Measurements from ENCODE around the gene MRO.
"Not testable (repeated sequence)": the region's sequence is repeated elsewhere in the genome, so short reads cannot be mapped to it uniquely, and the experiment has no call there.

The MRO gene

DNA sequence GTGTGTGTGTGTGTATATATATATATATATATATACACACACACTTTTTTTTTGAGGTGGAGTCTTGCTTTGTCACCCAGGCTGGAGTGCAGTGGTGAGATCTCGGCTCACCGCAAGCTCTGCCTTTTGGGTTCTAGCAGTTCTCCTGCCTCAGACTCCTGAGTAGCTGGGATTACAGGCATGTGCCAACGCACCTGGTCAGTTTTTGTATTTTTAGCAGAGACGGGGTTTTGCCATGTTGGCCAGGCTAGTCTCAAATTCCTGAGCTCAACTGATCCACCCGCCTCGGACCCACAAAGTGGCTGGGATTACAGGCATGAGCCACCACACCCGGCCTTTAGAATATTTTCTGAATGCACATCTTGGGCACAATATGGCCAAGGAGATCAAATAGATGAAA lies 13.7 kb upstream of the MRO start:
- not testable (repeated sequence) for DNase-seq (ENCODE audit: low read depth)

DNA sequence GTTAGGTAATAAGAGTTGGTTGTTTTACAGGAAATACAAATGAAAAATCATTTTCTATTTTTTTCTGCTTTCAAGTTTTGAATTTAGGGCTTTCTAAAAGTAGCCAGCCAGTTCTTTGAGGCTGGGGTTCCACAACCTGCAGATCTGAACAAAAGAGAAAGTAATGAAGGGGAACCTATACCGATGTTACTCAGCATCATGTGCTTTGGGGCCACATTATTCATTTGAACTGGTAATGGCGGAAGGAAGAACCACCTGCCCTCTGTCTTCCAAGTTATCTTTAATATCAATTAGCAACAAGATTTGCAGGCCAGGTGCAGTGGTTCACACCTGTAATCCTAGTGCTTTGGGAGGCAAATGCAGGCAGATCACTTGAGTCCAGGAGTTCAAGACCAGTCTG lies 12.9 kb upstream of the MRO start:
- DNase-seq (ENCODE audit: low read depth) = no peak

DNA sequence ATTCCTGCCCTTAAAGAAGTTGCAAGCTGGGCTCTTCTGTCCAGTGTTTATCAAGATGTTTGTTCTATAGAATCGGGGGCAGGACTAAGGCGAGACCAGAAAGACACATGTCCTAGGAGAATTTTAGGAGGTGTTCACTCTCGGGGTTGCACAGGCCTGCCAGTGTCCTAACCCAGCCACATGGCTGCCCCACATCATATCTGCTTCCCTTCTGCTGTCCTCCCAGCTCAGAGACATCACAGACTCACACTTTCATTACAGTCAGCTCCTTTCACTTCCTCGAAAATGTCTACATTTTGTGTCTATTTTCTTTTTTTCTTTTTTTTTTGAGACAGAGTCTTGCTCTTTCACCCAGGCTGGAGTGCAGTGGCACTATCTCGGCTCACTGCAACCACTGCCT lies 10.7 kb upstream of the MRO start:
- DNase-seq (ENCODE audit: low read depth) = no peak

DNA sequence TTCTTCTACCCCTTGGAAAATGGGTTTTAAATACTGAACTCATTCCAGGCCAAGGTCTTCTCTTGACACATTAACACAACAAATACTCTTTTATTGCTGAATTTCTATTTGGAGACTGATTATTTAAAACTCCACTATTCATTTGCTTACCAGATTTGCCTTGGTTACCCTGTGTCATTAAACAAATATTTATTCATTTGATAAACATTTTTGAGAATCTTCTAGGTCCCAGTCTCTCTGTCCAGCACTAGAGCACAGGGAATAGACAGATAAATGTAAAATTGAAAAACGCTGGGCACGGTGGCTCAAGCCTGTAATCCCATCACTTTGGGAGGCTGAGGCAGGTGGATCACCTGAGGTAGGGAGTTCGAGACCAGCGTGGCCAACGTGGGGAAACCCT lies 9.8 kb upstream of the MRO start:
- DNase-seq (ENCODE audit: low read depth) = no peak

DNA sequence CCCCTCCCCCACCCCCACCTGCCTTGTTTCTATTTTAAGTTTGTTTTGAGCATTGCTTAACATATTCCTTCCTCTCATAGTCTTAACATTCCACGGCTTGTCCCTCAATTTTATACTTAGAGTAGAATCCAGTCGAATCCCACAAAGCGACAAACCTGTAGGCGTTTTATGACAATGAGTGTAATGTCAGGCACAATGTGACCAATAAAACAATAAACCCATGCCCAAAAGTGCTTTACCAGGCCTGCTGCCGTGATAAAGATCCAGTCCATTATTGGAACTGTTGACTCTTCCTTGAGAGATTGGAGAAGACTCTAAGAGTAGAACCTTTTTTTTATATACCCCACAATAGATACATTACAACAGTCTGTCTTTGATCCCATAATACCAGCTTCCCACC lies 6.2 kb upstream of the MRO start:
- DNase-seq (ENCODE audit: low read depth) = no peak

DNA sequence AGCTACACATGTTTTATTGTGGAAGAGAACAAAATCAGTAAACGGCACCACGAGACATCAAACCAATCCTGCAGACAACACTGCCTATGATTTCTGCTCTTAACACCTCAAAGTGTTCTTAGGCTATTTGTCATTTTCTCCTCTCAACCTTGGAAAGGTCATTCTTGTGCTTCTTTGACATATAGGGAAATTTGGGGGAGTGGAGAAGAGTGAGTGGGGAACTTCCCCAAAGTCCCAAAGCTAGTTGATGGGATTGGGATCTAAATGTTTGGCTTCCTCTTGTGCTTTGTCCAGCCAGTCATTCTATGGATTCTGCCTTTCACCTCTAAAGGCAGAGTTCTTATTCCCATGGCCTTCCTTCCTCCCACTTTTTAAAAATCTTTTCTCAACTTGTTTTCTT lies 5.8 kb upstream of the MRO start:
- no peak for DNase-seq (ENCODE audit: low read depth)

DNA sequence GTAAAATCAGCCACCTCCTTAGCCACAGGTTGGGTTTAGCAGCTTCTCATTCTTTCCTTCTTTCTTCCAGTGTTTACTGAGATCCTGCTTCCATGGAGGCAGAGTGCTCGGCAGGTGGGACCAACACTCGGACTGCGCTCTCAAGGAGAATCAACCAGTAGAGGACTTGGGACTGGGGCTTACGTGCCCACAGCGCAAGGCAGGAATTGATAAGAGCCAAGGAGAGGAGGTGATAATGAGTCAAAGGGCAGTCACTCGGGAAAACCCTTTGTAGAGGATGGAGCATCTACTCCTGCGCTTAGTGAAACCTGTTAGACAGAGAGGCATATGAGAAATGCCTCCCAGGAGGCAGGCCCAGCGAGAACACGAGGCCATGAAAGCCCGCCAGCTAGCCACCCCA lies 2.9 kb upstream of the MRO start:
- DNase-seq (ENCODE audit: low read depth) = no peak

DNA sequence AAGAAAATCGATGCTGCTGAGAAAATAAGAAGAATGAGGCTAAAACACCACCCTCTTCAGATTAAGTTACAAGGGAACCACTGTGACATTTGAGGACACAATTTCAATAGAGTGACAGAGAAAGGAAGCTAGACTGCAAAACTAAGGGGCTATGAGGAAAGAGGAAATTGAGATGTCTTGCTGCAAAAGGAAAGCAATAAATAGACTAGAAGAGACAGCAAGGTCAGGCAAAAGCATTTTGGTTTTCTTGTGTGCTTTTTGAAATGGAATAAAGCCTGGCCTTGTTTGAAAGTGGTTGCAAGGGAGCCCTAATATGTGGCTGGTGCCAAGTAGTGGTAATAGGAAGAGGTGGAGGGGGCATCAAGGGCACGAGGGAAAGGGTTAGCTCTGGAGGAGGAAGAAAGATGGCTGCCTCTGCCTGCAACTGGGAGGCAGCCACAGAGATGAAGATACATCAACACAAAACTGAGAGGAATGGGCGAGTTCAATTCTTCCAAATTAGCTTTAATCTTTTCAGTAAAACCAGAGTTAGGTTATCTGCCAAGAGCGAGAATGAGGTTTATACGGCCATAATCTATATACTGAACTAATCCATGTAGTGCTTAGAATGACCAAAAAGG lies 1.2 kb upstream of the MRO start:
- DNase-seq (ENCODE audit: low read depth) = no peak

DNA sequence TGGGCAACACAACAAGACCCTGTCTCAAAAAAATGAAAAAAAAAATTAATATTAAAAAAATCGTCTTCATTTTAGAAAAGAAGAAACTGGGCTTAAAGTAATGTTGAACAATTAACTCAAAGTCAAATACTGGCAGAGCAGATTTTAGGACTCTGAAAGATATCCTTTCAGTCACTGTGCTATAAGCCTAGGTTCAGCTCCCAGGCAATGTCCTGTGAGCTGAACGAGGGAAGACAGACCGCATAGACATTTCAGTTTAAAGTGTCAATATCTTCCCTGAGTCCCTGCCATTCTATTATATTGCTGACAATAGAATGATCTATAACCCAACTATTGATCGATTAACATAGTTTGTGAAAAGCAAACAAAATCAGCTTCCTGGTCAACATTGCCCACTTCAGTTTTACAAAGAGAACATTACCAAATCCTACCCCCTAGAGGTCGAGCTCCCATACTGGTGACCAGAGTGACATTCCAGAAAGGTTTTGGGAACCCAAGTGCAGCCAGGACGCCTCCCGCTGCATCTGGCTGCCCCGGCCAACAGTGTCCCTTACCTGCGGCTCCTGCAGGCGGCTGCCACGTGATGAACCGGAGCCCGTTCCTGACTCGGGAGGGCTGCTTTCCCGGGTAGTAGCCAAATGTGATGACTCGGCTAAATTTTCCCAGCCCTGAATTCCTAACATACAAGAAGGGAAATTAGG lies 639 bp downstream of the MRO start:
- DNase-seq (ENCODE audit: low read depth) = no peak

DNA sequence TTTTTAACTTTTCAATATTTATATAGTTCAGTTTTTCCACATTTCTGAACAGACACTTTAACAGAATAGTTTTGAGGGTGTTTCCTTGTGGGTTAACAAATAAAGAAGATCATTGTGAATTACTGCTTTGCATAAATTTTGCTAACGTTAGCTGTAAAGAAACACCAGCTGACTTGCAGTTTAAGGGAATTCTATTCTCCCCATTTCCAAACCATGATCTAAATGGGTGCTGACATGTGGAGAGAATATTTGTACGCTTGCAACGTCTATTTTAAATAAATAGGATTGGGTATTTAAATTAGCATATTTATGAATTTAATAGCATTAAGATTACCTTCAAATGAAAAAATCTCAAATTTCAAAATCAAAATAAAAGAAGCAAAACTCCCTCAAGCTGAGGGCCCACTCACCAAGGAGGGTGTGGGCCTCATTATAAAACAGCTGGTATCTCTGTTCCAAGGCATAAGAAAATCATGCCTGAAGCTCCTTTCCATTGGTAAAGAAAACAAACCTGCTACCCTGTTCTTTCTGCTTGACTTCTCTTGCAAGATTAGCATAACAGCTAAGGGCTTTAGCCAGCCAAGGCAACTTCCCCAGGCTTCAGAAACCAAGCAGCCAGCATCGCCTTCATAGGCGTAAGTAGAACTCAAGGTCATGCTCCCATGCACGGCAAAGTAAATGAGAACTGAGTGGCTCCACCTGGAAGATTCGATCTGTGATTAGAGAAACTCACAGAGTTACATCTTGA lies 3.2 kb downstream of the MRO start:
- no peak for DNase-seq (ENCODE audit: low read depth)

DNA sequence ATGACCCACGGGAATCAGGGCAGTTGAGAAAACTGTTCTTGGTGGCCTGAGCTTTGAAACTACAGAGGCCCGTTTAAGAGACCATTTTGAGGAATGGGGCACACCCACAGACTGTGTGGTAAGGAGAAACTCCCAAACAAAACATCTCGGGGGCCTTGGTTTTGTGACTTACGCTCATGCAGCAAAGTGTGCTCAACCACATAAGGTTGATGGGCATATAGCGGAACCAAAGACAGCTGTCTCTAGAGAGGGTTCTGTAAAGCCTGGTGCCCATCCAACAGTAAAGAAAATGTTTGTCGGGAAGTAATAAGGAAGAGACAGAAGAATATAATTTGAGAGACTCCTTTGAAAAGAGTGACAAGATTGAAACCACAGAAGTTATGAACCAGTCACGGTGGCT lies 5.4 kb downstream of the MRO start:
- DNase-seq (ENCODE audit: low read depth) = no peak

DNA sequence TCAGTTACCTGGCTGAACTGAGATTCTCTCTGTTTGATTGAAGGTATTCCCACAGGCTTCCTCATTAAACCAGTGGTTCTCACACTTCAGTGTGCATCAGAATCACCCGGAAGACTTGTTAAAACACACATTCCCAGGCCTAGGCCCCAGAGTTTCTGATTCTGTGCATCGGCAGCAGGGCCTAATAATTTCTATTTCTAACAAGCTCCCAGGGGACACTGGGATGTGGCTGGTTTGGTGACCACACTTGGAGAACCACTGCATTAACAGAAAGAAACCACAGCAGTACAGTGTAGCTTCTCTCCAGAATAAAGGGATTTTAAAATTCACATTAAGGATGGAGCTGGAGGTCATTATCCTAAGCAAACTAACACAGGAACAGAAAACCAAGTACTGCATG lies 6.5 kb downstream of the MRO start:
- DNase-seq (ENCODE audit: low read depth) = no peak

DNA sequence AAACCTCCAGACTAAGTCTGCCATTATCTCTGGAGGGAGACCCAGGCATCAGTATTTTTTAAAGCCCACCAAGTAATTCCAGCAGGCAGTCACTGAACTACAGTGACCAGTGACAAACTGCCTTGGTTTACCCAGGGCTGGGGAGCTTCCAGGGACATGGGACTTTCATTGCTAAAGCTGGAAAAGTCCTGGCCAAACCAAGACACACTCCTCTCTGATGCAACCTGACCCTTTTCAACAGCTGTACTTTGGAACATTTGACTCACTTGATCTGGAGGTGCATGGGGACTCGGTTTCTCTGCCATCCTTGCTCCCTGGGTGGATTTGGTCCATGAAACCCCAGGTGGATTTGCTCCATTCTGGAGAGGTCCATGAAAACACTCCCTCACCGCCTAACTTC lies 7.0 kb downstream of the MRO start:
- no peak for DNase-seq (ENCODE audit: low read depth)

DNA sequence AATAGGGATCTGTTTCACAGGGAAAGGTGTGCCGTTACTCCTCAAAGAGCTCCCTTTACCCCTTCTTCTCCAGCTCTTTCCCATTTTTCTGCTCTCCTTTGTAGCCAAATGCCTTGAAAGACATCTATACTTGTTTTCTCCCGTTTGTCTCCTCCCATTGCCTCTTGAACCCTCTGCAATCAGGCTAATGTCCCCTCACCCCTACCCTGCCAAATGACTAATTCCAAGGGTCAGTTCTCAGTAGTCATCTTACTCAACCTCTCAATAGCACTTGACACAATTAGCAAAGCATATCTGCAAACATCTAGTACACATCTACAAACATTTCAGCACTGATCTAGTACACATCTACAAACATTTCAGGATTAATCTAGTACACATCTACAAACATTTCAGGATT lies 12.6 kb downstream of the MRO start:
- no peak for DNase-seq (ENCODE audit: low read depth)

DNA sequence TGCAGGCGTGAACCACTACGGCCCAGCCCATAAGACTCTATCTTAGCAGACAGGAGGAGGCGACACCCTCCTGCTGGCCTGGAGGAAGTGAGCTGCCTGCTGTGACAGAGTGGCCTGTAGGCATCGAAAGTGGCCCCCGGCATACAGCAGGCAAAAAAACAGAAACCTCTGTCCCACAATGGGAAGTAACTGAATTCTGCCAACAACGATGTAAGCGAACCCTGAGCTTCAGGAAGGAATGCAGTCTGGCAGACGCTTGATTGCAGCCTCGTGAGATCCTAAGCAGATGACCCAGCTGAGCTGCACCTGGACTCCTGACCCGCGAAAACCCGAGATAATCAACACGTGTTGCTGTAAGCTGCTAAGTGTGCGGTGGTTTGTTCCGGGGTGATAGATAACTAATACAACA lies 13.6 kb downstream of the MRO start:
- DNase-seq (ENCODE audit: low read depth) = no peak

DNA sequence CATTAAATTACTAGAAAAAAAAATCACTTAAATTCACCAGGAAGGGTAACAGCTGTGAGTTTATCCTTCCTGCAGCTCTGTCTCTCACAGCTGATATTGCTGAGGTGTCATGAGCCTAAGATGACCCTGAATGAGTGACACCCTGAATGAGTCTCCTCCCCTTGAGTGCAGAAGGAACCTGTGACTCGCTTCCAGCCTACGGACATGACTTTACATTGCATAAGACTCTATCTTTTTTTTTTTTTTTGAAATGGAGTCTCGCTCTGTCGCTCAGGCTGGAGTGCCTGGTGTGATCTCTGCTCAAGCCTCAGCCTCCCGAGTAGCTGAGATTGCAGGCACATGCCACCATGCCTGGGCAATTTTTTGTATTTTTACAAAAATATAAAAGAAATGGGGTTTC lies 14.1 kb downstream of the MRO start:
- DNase-seq (ENCODE audit: low read depth) = no peak

DNA sequence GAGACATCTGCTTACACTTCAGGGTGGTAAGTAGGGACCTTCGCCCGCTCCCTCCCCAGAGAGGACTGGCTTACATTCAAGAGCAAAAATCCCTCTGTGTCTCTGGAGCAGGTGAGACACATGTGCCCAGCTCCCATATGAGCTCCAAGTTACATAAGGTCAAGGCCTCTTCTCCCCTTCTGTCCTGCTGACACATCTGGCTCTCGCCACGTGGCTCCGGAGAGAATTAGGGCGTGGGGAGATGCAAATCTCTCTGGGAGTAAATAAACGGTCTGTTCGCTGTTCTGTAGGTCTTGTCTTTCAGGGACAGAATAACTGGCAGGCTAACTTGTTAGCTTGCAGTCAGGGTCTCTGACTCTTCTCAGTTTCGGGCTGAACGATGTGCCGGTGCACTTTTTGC lies 16.2 kb downstream of the MRO start:
- no peak for DNase-seq (ENCODE audit: low read depth)

DNA sequence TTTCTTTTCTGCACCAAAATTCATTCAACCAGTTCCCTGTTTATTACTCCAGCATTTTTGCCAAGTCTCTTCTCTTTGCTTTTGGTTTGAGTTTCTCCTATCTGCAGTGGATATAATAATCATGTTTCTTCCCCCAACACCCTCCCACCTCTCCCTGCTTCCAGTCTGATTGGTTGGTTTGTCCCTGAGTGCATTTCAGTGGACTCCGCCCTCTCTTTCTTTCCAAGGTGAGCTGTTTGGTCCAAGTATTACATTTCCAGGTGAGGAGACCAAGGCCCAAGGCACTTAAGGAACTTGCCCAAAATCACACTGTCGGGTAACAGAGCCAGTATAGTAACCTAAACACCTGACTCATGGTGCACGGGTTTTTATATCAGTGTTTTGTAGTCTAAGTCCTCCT lies 17.7 kb downstream of the MRO start:
- no peak for DNase-seq (ENCODE audit: low read depth)

DNA sequence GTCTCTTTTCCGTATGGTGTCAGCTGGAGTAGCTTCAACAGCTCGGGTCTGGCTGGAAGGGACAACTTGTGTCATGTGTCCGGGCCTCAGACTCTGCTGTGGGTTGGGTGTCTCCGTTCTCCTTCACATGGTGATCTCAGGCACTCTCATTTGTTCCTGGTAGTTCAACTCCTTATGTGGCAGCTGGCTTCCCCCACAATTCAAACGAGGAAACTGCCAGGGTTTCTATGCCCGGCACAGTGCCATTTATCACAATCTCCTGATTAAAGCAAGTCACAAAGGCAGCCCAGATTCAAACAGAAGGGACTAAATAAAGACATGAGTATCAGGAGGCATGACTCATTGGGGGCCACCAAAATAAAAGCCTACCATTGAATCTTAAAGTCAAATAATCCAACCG lies 22.7 kb downstream of the MRO start:
- DNase-seq (ENCODE audit: low read depth) = no peak

DNA sequence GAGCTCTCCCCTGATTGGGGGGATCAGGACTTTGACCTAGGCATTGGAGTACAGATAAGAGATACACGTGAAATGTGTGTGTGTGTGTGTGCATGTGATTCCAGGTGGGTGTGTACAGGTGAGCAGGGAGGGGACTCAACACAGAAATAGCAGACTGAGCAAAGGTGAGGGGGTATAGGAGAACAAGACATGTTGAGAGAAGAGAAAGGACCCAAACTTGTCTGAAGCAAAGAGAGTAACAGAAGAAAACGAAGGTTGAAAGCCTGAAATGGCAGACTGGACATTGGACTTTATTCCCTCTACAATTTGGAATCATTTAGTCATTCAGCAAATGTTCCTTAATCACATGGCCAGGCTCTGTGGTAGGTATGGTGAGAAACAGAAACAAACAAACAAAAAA lies 23.3 kb downstream of the MRO start:
- no peak for DNase-seq (ENCODE audit: low read depth)

DNA sequence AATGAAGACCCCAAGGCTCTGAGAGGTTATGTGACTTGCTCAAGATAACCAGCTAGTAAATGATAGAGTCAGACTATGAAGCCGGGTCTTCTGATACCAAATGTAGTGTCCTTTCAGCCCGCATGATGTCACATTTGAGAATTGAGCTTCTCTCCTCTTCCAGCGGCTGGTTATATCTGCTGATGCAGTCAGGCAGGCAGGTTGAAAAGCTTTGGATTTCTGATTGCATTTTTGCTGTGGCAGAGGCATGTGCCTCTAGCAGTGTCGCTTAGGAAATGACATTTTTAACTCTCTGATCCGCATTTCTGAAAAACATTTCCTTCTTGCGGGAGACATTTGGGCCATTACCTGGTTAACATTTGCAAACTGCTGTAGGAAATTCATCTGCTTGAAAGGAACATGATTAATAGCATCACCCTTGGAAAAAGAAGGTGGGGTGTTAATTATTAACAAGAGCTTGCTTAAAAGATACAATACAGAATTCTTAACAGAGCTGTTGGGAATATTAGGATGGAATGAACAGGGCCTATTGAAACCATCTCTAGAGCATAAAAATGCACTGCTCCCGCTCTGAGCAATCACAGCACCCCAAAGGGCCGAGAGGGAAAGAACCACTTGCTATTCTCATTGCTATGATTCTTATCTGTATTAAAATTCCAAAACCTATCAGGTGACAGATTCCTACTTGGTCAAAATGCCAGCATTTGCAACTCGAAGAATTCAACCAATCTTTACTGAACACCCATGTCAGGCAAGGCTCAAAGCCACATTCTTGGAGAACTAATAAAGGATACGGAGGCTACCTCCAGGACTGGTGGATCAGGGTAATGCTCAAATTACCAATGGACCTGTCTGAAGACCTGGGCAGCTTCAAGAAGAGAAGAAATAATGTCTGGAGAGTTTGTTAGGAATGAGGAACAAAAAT lies 25.9 kb downstream of the MRO start:
- DNase-seq (ENCODE audit: low read depth) = no peak

DNA sequence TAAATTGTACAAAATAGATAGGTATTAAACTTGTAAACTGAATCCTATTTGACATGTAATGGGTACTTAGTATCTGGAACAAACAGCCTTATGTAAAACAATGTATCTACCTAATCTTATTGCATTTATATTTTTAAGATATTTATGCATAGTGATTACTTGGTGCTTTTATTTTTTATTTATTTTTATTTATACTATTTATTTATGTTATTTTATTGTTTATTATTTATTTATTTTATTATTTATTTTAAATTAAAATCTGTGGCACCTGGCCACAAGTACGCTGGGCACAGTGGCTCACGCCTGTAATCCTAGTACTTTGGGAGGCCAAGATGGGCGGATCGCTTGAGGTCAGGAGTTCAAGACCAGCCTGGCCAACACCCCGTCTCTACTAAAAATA lies 26.9 kb downstream of the MRO start:
- DNase-seq (ENCODE audit: low read depth) = no peak
